GM18499 (cell line): ENCODE measurements around the gene WDR46.
"Not testable (repeated sequence)": the region's sequence is repeated elsewhere in the genome, so short reads cannot be mapped to it uniquely, and the experiment has no call there.

ENCODE experiments used
- ATAC-seq: cut with Tn5 transposase; IDR thresholded peaks from one replicate; pipeline ENCODE4 v1.9.1; 2021; ENCODE audit warnings: moderate number of reproducible peaks; ENCODE audit not compliant: insufficient read depth, unreplicated experiment

Gene WDR46

DNA sequence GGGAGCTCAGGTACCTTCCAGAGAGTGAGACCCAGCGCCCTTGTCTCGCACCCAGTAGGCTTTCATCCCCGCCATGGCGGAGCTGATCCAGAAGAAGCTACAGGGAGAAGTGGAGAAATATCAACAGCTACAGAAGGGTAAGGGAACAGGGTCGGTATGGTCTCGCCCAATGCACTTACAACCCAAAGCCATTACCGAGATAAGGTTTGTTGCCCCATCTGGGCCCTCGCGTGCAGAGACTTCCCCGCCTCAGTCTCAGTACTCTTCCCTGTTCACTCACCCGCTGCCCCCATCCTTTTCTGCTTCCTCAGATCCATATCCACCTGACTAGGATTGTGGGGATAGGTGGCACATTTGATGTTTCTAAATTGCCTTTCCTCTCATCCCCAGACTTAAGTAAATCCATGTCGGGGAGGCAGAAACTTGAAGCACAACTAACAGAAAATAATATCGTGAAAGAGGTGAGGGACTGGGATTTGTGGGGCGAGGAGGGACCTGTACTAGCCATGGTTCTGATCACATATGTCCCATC, 811 bp upstream of the WDR46 start:
- no peak for ATAC-seq

DNA sequence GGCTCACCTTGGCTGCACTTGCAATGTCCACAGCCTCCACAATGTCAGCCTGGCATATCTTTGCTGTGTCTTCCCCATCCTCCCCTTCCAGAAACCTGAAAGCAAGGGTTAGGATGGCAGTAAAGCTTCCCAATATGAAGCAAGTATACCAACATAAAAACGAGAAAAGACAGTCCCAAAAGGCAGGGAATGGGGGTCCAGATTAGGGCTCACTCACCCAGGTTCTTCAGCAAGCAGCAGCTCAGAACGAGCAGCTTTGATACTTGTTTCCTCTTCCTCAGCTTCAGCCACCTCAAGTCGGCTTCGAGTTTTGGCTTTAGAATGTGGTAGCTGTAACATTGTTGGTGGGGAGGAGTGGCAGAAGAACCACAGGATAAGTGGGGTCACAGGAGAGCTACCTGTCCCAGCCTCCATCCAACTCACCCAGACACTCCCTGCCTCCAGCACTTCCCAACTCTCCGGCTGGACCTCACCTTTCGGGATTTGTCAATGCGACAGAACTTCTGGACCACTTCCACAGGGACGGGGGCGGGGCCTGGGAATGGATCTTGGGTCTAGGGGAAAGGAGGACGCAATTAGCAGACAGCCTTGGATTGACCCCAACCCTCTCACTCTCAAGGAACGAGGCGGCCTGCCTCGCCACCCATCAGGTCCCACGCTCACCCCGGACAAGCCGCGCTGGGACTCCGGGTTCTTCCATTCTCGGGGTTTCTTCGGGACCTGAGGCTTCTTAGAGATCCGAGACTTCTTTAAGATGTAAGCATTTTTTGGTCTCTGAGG, 708 bp downstream of the WDR46 start:
- ATAC-seq = no peak

DNA sequence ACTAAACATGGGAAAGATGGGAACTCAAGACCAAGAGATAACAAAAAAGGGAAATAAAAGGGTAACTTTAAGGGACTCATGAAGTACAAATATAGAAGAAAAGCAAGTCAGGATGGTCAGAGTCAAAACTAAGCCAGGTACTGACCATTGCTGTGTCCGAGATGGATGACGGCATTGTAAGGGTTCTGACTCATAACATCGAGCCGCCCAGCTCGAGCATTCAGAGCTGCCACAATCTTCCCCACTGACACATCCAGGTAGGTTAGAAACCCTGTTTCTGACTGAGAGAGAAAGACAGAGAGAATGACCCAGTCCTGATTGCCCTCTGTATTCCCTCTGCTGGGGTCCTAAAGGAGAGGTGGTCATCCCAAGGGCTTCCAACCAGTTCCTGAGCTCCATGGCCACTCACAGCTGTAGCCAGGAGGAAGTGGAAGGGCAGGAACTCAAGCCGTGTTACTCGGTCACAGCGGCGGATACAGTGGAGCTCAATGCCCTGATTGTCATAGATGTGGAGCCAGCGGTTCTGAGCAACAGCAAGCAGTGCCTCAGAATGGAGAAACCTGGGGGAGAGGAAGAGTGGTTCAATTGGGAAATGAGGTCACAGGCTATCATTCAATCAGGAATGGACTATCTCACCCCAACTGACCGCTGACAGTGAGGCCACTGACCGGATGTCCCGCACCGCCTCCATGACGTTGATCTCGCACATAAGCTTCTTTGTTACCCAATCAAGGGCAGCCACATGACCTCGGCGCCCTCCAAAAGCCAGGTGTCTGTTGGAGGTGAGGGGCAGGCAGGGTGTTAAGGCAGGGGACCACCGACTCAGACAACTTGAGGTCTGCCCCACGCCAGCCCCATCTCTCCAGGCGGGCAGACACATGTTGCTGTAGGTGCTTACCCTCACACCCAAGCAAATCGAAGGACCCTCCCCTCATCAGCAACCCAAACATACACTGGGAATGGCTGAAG, 1.8 kb downstream of the WDR46 start:
- ATAC-seq = no peak

DNA sequence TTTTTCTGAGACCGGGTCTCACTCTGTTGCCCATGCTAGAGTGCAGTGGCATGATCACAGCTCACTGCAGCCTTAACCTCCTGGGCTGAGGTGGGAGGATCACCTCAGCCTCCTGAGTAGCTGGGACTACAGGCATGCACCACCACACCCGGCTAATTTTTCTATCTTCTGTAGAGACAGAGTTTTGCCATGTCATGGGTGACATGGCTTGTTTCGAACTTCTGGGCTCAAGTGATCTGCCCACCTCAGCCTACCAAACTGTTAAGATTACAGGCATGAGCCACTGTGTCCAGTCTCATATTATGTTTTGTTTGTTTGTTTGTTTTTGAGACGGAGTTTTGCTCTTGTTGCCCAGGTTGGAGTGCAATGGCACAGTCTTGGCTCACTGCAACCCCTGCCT, 3.8 kb downstream of the WDR46 start:
- not testable (repeated sequence) for ATAC-seq

DNA sequence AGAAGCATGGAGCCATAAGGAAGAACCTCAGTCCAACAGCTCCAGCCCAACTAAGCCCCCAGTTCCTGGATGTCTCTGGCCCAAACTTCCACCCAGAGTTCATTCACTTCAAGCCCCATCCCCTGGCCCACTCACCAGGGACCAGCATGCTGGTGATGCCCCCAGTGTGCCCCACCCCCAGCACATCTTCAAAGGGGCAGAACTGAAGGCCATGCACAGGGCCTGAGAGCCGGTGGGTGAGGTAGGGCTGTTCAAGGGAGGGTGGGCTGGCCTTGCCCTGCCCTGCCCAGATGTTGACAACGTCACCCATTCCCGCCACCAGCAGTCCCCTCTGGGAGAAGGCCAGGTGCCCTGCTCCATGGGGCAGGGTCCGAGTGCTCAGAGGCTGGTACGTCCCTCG, 8.5 kb downstream of the WDR46 start:
- ATAC-seq = no peak

DNA sequence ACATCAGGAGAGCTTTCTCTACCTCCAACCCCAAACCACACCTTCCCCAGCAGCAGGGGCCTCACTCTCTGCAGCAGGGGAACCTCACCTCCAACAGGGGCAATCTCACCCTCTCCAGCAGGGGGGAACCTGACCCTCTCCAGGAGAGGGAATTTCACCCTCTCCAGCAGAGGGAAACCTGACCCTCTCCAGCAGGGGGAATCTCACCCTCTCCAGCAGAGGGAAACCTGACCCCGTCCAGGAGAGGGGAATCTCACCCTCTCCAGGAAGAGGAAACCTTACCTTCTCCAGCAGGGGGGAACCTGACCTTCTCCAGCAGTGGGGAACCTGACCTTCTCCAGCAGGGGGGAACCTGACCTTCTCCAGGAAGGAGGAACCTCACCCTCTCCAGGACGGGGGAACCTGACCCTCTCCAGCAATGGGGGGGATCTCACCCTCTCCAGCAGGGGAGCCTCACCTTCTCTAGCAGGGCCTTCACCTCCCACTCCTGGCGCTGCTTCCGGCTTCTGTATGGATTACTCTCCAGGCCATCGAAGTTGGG, 9.0 kb downstream of the WDR46 start:
- ATAC-seq = no peak

DNA sequence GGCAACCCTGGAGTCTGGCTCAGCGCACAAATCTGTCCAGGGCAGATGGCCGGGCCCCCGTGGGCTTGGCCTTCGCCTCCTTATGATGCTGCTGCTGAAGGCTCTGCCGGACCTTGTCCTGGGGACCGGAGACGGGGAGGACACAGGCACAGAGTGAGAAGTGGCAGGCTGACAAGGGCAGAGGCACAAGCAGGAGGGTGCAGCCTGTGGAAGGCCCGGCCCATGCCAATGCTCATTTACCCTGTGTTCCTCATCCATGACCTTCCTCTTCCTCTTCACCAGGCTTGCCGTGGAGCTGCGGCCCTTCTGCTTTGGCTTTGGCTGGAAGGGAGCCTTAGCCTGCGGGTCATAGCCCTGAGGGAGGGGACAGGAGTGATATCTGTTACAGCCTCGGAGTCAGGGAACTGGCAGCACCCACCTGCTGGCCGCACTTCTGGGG, 9.8 kb downstream of the WDR46 start:
- no peak for ATAC-seq

DNA sequence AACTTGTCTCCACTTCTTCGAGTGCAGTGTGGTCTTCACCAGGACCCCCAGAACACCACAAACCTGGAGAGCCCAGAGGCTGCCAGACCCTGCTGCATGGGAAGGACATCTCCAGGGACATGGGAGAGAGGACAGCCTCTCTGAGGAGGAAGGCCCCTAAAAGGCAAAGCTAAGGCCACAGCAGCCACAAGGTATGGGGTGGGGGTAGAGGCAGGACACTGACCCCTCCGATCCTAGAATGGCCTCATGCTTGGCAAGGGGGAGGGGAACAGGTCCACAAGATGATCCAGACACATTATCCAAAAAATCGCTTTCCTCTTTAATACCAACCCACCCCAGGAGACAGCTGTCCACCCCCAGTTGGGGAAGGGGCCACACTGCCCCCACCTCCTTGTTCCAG, 10.2 kb downstream of the WDR46 start:
- no peak for ATAC-seq

DNA sequence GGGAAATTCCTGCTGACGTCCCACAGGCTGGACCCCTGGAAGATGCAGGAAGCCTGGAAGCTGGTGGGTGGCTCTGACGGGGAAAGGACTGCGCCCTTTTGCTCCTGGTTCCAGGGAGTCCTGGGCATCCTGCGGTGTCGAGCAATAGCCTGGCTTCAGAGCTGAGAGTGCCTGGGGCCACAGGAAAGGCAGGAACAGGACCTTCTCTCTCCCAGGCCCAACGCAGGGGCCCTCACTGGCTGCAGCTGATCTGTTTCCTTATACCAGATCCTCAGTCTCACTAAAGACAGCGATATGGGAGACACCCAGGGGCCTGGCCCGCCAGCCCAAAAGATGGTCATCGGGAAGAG, 10.7 kb downstream of the WDR46 start:
- no peak for ATAC-seq

DNA sequence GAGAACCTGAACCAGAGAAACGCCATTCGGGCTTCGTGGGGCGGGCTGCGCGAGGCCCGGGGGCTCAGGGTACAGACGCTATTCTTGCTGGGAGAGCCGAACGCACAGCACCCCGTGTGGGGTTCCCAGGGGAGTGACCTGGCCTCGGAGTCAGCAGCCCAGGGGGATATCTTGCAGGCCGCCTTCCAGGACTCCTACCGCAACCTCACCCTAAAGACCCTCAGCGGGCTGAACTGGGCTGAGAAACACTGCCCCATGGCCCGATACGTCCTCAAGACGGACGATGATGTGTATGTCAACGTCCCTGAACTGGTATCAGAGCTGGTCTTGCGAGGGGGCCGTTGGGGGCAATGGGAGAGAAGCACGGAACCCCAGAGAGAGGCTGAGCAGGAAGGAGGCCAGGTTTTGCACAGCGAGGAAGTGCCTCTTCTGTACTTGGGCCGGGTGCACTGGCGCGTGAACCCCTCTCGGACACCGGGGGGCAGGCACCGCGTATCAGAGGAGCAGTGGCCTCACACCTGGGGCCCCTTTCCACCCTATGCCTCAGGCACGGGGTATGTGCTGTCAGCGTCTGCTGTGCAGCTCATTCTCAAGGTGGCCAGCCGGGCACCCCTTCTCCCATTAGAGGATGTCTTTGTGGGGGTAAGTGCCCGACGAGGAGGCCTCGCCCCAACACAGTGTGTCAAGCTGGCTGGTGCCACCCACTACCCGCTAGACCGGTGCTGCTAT, 11.2 kb downstream of the WDR46 start:
- ATAC-seq = no peak

DNA sequence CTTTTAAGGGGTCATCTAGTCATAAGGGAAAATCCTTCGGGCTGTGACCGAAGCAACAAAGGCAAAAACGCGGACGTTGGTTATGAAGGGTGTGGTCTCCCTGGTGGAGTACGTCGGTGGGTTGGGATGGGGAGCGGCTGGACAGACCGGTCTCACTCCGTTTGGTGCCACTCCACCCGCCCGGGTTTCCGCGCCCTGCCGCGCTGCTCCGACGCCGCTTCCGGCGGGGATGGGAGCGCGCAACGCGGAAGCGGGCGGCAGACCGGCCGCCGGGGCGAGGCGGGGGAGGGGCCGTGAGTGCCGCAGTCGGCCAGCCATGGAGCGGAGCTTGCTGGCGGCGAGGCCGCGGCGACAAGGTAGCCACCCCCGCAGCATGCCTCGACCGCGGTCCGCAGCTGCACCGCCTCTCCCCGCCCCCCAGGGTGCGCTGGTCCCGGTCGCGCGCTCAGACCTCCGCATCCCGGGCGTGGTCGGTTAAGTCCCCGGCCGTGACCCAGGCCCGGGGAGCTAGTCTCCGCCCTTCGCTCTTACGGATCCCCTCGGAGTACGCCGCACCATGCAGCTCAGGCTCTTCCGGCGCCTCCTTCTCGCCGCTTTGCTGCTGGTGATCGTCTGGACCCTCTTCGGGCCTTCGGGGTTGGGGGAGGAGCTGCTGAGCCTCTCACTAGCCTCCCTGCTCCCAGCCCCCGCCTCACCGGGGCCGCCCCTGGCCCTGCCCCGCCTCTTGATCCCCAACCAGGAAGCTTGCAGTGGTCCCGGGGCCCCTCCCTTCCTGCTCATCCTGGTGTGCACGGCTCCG, 12.0 kb downstream of the WDR46 start, which contains the start of gene B3GALT4:
B3GALT4 (plus strand) TSS at position 260 of the 799 bp plus-strand sequence; CDS start at position 557, 297 bp downstream.
- no peak for ATAC-seq

DNA sequence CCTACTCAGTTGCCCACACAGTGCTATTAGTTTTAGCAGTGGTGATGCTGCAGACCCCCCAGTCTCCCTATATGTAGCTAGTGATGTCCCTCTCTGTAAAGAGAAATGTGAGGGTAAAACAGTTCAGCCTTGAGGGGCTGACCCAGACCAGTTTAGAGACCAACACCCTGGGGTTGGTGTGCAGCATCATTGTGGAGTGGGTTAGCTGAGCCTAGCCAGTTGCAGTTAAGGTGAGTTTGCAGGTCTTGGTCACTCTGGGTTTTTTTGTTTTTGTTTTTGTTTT, 12.5 kb downstream of the WDR46 start:
- ATAC-seq = no peak

DNA sequence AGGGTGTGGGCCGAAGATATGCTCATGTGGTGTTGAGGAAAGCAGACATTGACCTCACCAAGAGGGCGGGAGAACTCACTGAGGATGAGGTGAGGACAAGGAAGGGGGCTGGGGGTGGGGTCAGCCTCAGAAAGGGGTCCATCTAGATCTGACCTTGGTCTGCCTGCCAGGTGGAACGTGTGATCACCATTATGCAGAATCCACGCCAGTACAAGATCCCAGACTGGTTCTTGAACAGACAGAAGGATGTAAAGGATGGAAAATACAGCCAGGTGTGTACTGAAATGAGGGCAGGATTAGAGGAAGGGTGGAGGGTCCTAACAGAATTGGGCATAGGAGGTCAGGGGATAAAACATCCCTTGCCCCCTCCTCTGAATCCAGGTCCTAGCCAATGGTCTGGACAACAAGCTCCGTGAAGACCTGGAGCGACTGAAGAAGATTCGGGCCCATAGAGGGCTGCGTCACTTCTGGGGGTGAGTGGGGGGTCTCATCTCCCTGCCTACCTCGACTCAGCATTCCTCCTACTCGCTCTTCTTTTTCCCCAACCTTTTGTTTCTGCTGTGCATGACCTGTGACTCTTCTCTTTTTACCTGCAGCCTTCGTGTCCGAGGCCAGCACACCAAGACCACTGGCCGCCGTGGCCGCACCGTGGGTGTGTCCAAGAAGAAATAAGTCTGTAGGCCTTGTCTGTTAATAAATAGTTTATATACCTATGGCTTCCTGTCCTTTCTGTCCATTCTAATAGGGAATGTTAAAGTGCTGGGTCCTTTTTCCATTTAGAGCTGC, 13.1 kb downstream of the WDR46 start:
- ATAC-seq = not testable (repeated sequence)

DNA sequence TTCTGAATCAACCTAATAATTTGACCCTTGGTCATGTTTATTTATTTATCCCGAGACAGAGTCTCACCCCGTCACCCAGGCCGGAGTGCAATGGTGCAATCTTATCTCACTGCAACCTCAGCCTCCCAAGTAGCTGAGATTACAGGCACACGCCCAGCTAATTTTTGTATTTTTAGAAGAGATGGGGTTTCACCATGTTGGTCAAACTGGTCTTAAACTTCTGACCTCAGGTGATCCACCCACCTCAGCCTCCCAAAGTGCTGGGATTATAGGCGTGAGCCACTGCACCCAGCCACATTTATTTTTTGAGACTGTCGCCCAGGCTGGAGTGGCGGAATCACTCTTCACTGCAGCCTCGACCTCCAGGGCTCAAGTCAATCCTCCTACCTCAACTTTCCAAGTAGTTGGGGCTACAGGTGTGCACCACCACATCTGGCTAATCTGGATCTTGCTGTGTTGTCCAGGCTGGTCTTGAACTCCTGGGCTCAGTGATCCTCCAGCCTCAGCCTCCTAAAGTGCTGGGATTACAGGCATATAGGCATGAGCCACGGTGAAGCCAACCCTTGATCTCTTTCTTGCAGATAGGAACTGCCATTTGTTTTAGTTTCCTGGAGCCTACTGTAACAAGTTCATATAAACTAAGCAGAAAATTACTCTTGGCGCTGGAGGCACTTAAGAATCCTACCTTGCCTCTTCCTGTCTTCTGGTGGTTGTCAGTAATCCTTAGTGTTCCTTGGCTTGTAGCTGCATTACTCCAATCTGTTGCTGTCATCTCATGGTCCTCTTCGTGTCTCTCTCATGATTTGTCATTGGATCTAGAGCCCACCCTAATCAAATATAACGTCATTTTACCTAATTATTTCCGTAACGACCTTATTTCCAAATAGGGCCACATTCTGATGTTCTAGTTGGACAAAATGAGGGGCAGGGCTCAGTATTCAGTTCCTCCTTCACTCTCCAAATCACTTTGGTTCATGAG, 14.8 kb downstream of the WDR46 start:
- ATAC-seq = no peak

DNA sequence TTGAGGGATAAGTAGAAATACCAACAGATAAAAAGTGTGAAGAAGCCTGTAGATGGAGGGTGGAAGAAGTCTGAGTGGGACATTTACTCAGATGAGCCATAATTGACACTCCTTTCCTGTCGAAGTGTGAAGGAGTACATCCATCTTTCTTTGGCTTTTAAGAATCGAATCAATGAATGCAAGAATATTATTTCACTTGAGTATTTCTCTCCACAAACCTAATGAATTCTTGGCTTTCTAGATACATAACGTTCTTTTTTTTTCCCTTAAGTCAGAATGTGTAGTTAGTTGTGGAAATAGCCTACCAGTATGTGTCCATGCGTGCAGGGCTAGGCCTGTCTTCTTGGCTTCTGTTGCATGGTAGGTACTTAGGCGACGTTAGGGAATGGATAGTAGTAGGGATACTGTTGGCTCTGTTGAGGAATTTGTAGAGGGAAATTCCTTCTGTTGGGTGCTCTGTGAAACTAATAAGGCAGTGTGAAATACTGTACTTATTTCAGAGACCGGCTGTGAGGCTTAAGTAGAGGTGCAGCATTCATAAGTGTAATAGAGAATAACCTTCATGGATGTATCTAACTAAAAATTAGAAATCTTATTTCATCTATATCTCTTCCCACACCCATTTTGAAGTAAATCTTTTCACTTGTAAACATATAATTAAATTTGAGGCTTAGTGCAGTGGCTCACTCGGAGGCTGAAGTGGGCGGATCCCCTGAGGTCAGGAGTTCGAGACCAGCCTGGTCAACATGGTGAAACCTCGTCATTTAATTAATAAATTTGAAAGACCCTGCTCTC, 15.7 kb downstream of the WDR46 start:
- no peak for ATAC-seq

DNA sequence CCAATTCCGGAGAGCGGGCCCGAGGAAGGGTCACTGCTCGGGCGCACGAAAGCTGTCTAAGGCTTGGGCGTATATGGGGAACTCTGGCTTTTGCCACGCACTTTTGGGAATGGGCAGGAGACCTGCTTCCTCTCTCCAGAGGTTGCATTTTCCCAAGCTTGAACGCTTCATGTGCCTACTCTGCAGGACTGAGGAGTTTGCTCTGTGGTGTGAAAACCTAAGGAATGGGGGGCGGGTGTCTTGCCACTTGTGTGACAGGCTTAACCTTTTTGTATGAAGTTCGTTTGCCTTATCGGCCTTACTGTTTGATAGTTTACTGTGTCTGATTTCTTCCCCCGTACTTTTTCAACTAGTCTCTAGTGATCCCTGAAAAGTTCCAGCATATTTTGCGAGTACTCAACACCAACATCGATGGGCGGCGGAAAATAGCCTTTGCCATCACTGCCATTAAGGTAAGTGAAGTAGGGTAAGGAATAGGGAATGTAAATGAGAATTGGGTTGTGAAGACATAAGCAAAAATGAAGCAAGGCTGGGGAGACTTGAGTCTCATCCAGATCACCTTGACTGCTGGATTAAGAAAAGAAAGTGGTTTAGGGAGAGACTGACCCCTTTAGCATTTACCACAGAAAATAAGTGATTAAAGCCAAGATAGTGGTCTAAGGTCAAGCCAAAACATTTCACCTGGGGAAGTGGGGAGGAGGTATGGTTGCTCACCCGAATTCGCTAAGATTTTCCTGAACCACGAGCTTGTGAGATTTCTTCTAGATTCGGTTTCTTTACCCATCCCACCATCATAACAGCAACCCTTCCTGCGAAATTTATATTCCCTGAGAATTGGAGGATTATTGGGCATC, 16.5 kb downstream of the WDR46 start:
- no peak for ATAC-seq
